ENCODE data around the gene HEG1. TPM values are rescaled to one million over a fixed set of nuclear protein-coding genes. Genes with fewer than 3 reads are reported as not detected.

Gene HEG1
- total RNA-seq, 1 donor from 2014 or later = 153 TPM

- Histone ChIP-seq H3K36me3 (peaks cover 27 to 71% of the 10 kb centered on the region in 2 donors), H3K27ac (no peak overlapping the region), H3K27me3 (no peaks in the 10 kb centered on the region), H3K4me3 (no peak overlapping the region), H3K9me3 (no peaks in the 10 kb centered on the region), H3K4me1 (no peaks in the 10 kb centered on the region)
- no peak for TF ChIP-seq CTCF (IDR thresholded peaks at IDR 0.05)
- intact Hi-C loops (cut with DNase I) = no loop called here
- no peak for DNase-seq (ENCODE audit: low spot score in 2 of 2)
These were observed 77.2 kb downstream of the HEG1 start for GRCh38 chr3:124978627-124979026.

- peaks cover 26 to 79% of the 10 kb centered on the region in 2 donors for H3K36me3 ChIP-seq
- TF ChIP-seq CTCF (IDR thresholded peaks at IDR 0.05) = no peak
- no peaks in the 10 kb centered on the region for H3K9me3 ChIP-seq
- H3K4me3 ChIP-seq = no peak overlapping the region
- H3K27me3 ChIP-seq = no peaks in the 10 kb centered on the region
- intact Hi-C loops (cut with DNase I) = no loop called here
- no peak for DNase-seq (ENCODE audit: low spot score in 2 of 2)
- H3K4me1 ChIP-seq = no peaks in the 10 kb centered on the region
- H3K27ac ChIP-seq = no peak overlapping the region
These were observed 79.4 kb downstream of the HEG1 start for GRCh38 chr3:124976383-124976782.

- H3K36me3 ChIP-seq = peaks cover 36 to 86% of the 10 kb centered on the region in 2 donors
These were observed 81.1 kb downstream of the HEG1 start for GRCh38 chr3:124974691-124975090.

GRCh38 chr3:124973290-124973689 is 82.5 kb downstream of the HEG1 start:
- intact Hi-C loops (cut with DNase I) = no loop called here
- Histone ChIP-seq H3K27me3 (no peaks in the 10 kb centered on the region), H3K4me1 (no peaks in the 10 kb centered on the region), H3K4me3 (no peak overlapping the region), H3K27ac (no peak overlapping the region), H3K36me3 (peaks cover 45 to 94% of the 10 kb centered on the region in 2 donors), H3K9me3 (no peaks in the 10 kb centered on the region)
- no peak for DNase-seq (ENCODE audit: low spot score in 2 of 2)
- no peak for TF ChIP-seq CTCF (IDR thresholded peaks at IDR 0.05)

More at GRCh38 chr3:124974691-124975090, 81.1 kb downstream of the HEG1 start:
- no peak for DNase-seq (ENCODE audit: low spot score in 2 of 2)
- intact Hi-C loops (cut with DNase I) = no loop called here
- H3K4me3 ChIP-seq = no peak overlapping the region
- H3K4me1 ChIP-seq = no peaks in the 10 kb centered on the region
- no peak for TF ChIP-seq CTCF (IDR thresholded peaks at IDR 0.05)
- H3K27me3 ChIP-seq = no peaks in the 10 kb centered on the region
- no peaks in the 10 kb centered on the region for H3K9me3 ChIP-seq
- no peak overlapping the region for H3K27ac ChIP-seq

GRCh38 chr3:124972457-124972856 is 83.3 kb downstream of the HEG1 start:
- Histone ChIP-seq H3K27ac (no peak overlapping the region), H3K36me3 (peaks cover 41 to 93% of the 10 kb centered on the region in 2 donors), H3K9me3 (no peaks in the 10 kb centered on the region), H3K4me3 (no peak overlapping the region), H3K27me3 (no peaks in the 10 kb centered on the region), H3K4me1 (no peaks in the 10 kb centered on the region)
- TF ChIP-seq CTCF (IDR thresholded peaks at IDR 0.05) = no peak
- no peak for DNase-seq (ENCODE audit: low spot score in 2 of 2)
- intact Hi-C loops (cut with DNase I) = no loop called here

Measured in ascending aorta (tissue), 2 donors.